Upper lobe of left lung (tissue), 6 donors: ENCODE data around the gene GPN3. TPM values are rescaled to one million over a fixed set of nuclear protein-coding genes. Genes with fewer than 3 reads are reported as not detected.

Experiments
- ATAC-seq, 2 donors: fragments of 200-7000 bp; cut with Tn5 transposase; one replicate each; pipeline ENCODE4 v1.9.1; 2022; ENCODE audit warnings: mild to moderate bottlenecking in 2 of 2, moderate library complexity in 2 of 2; ENCODE audit not compliant: low FRiP score in 2 of 2
- DNase-seq, 2 donors: peaks; one replicate each; pipeline ENCODE4 v3.0.0-alpha.2; 2019 to 2020
- H3K27ac ChIP-seq, 4 donors: fragments of 200-600 bp; sonication (generic); one replicate each; pipeline ENCODE4 v1.5.1; 2016 to 2019
- H3K27me3 ChIP-seq, 4 donors: fragments of 200-600 bp; sonication (generic); one replicate each; pipeline ENCODE4 v1.5.1; 2017 to 2019
- H3K36me3 ChIP-seq, 4 donors: fragments of 200-600 bp; sonication (generic); one replicate each; pipeline ENCODE4 v1.5.1; 2016 to 2019
- H3K4me1 ChIP-seq, 4 donors: fragments of 200-600 bp; sonication (generic); one replicate each; pipeline ENCODE4 v1.5.1; 2018 to 2019
- H3K4me3 ChIP-seq, 4 donors: fragments of 200-600 bp; sonication (generic); one replicate each; pipeline ENCODE4 v1.5.1; 2017 to 2019; ENCODE audit warnings: mild to moderate bottlenecking in 2 of 4, moderate library complexity in 1 of 4
- H3K9me3 ChIP-seq, 4 donors: fragments of 200-600 bp; sonication (generic); one replicate each; pipeline ENCODE4 v1.5.1; 2018 to 2019
- CTCF ChIP-seq, 6 experiments: fragments of 450-650 bp in 4 of 6; fragments of 200-600 bp in 2 of 6; sonication (generic) in 2 of 6; IDR thresholded peaks; one replicate each; pipeline ENCODE4 v1.5.1; 2016 to 2019; ENCODE audit warnings: antibody characterized with exemption in 6 of 6
- EP300 ChIP-seq, 4 donors: sonication (generic); formaldehyde crosslinking; IDR thresholded peaks; one replicate each; pipeline ENCODE4 v1.5.1; 2017; ENCODE audit warnings: antibody characterized with exemption in 4 of 4, control low read depth in 2 of 4
- POLR2A ChIP-seq, 4 donors: fragments of 450-650 bp; IDR thresholded peaks; one replicate each; pipeline ENCODE4 v1.5.1; 2016 to 2017; ENCODE audit warnings: antibody characterized with exemption in 4 of 4, mild to moderate bottlenecking in 2 of 4
- POLR2AphosphoS5 ChIP-seq, 2 donors: sonication (generic); formaldehyde crosslinking; IDR thresholded peaks; one replicate each; pipeline ENCODE4 v1.5.1; 2017; ENCODE audit warnings: antibody characterized with exemption in 2 of 2
- WGBS, 2 donors: methylation state at CpG; one replicate each; pipeline ENCODE4 v1.1.5; 2017 to 2018; 5-methylcytosine and 5-hydroxymethylcytosine counted together
- total RNA-seq, 6 donors: library from RNA; depleted of rRNA in 4 of 6; stranded (reverse); fragments of >200 nt in 4 of 6; gene quantifications; one replicate each; pipeline versions ENCODE4 v1.1.0 to v1.2.1, GENCODE V29; 2016 to 2021
- donor health status: DM: no; HTN: no; CAD: no; lungs with moderate emphysema.
- donor health status: DM: no; HTN: yes; CAD: no; lungs with severe emphysema.

GPN3 gene
- total RNA-seq: 10 to 100 TPM in 4 of 6 donors, 1 to 10 TPM in 2; 4.1 to 31.4 (median 19.6) TPM

DNA sequence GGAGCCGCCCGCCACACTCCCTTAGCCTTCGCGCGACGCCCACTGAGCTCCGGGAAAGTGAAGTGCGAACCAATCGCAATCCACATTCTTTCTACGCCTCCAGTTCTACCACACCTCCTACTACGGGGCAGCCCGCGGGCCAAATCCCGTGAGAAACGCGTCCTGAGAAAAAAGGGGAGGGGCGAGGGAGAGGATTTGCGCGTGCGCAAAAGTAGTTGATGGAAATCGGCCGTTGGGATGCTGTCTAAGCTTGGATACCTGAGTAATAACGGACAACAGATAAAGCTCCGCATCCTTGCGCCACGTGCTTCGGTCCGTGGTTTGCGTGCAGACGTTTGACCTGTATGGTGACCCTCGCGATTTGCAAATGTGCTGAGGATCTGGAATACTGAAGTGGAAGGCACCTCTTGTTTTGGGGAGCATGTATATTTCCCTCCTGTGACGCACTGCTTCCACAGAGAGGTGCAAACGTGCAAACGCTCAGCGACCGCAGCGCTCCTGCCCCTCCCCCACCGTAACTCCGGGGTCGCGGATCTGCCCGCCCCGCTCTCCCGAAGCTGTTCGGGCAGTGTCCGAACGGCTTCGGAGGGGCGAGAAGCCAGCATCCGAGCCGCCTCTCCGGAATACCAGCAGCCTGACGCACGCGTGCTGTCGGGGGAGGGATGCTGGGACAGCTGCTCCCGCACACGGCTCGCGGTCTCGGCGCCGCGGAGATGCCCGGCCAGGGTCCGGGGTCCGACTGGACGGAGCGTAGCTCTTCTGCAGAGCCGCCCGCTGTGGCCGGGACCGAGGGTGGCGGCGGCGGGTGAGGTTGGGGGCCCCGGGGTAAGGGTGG, at the start of gene GPN3, which contains the start of gene FAM216A:
GPN3 (minus strand) TSS at position 44 of the 835 bp plus-strand sequence. CDS start 54 bp downstream, outside the sequence.
FAM216A (plus strand) TSS at position 632 of the 835 bp plus-strand sequence; CDS start at position 663, 31 bp downstream.
- TF ChIP-seq EP300 (IDR thresholded peaks at IDR 0.05) (peak in 1 of 4 donors; percentile 81), POLR2AphosphoS5 (IDR thresholded peaks at IDR 0.05) (peak; percentile 89 to 98), POLR2A (IDR thresholded peaks at IDR 0.05) (peak in 1 of 4 donors; percentile 7), CTCF (IDR thresholded peaks at IDR 0.05) (no peak)
- Histone ChIP-seq H3K9me3 (no peaks in the 10 kb centered on the region), H3K27me3 (no peaks in the 10 kb centered on the region), H3K27ac (peak within 1 kb of the TSS; percentile 87 to 94 (median 90)), H3K36me3 (peaks cover 0 to 18% (median 8%) of the 10 kb centered on the region in 4 donors), H3K4me1 (peaks cover 18 to 28% (median 21%) of the 10 kb centered on the region in 4 donors), H3K4me3 (peak within 1 kb of the TSS; percentile 71 to 93 (median 92))
- ATAC-seq (peak; percentile 97 to 98), DNase-seq (peak; percentile 93 to 96)
- WGBS, 2 donors: 1 to 2% methylated on average over 42 to 53 of the region's 78 CpGs

- H3K4me3 ChIP-seq: no peak overlapping the region
- H3K27me3 ChIP-seq: no peaks in the 10 kb centered on the region
- TF ChIP-seq CTCF (IDR thresholded peaks at IDR 0.05) (no peak), POLR2A (IDR thresholded peaks at IDR 0.05) (no peak), EP300 (IDR thresholded peaks at IDR 0.05) (no peak), POLR2AphosphoS5 (IDR thresholded peaks at IDR 0.05) (no peak)
- no peak for DNase-seq
- no peaks in the 10 kb centered on the region for H3K9me3 ChIP-seq
- H3K4me1 ChIP-seq: peaks cover 0 to 4% (median 2%) of the 10 kb centered on the region in 4 donors
- WGBS, 2 donors: 88 to 91% methylated on average over 3 of the region's 3 CpGs
- ATAC-seq: no peak
- H3K27ac ChIP-seq: no peak overlapping the region
- no peaks in the 10 kb centered on the region for H3K36me3 ChIP-seq
These were observed 48.9 kb upstream of the GPN3 start for GRCh38 chr12:110516995-110517394.

DNA sequence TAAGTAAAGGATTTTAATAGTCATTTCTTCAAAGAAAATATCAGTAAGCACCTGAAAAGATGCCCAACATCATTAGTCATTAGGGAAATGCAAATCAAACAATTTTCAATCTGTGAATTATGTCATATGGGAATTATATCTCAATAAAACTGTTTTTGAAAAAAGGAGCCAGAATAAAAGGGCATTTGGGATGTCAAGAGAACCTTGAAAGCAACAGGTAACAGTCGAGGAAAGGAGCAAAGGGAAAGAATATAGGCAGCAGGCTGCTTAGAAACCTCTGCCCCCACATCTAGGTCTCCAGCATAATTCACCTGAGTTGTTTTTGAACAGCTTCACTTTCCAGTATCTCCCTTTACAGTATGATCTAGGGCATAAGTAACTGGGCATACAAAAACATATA, 46.3 kb upstream of the GPN3 start:
- H3K4me1 ChIP-seq: peaks cover 0 to 4% (median 2%) of the 10 kb centered on the region in 4 donors
- H3K27me3 ChIP-seq: no peaks in the 10 kb centered on the region
- no peak overlapping the region for H3K27ac ChIP-seq
- ATAC-seq (no peak), DNase-seq (no peak)
- TF ChIP-seq CTCF (IDR thresholded peaks at IDR 0.05) (no peak), POLR2A (IDR thresholded peaks at IDR 0.05) (no peak), EP300 (IDR thresholded peaks at IDR 0.05) (no peak), POLR2AphosphoS5 (IDR thresholded peaks at IDR 0.05) (no peak)
- H3K9me3 ChIP-seq: no peaks in the 10 kb centered on the region
- H3K4me3 ChIP-seq: no peak overlapping the region
- no peaks in the 10 kb centered on the region for H3K36me3 ChIP-seq
- 63 to 90% methylated on average over 1 of the region's 1 CpG for WGBS, 2 donors

DNA sequence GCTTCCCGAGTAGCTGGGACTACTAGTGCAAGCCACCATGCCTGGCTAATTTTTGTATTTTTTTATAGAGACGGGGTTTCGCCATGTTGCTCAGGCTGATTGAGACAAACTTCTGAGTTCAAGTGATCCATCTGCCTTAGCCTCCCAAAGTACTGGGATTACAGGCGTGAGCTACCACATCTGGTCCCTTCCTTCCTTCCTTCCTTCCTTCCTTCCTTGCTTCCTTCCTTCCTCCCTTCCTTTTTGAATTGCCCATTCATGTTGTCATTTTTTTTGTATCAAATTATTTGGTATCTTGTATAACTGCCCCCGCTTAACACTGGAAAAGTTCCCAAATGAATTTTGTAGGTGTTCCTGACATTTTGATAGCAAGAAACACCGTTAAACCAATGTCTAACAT, 45.8 kb upstream of the GPN3 start:
- no peak overlapping the region for H3K4me3 ChIP-seq
- H3K9me3 ChIP-seq: no peaks in the 10 kb centered on the region
- peaks cover 0 to 4% (median 2%) of the 10 kb centered on the region in 4 donors for H3K4me1 ChIP-seq
- ATAC-seq (no peak), DNase-seq (no peak)
- H3K27ac ChIP-seq: no peak overlapping the region
- H3K36me3 ChIP-seq: no peaks in the 10 kb centered on the region
- 71 to 72% methylated on average over 6 of the region's 6 CpGs for WGBS, 2 donors
- H3K27me3 ChIP-seq: no peaks in the 10 kb centered on the region
- TF ChIP-seq CTCF (IDR thresholded peaks at IDR 0.05) (no peak), POLR2A (IDR thresholded peaks at IDR 0.05) (no peak), POLR2AphosphoS5 (IDR thresholded peaks at IDR 0.05) (no peak), EP300 (IDR thresholded peaks at IDR 0.05) (no peak)
